CD14-positive monocyte (primary cell): ENCODE data around the gene RUFY2. TPM values are rescaled to one million over a fixed set of nuclear protein-coding genes. Genes with fewer than 3 reads are reported as not detected.
A peak's percentile ranks its signal among the peaks of the same experiment; 100 is the strongest.

Source experiments
- DNase-seq, 3 donors: peaks; one replicate each; pipeline ENCODE4 v3.0.0-alpha.2; 2011 to 2022
- H2AFZ ChIP-seq: 2 replicates; pipeline ENCODE4 v1.6.0; 2012; ENCODE audit warnings: mild to moderate bottlenecking, low read depth, low read length, inconsistent platforms; ENCODE audit not compliant: insufficient read depth, poor library complexity, severe bottlenecking
- H3K27ac ChIP-seq, 2 donors: 1 replicate in 1 of 2; 2 replicates in 1 of 2; pipeline ENCODE4 v1.5.1; 2012 to 2013; ENCODE audit warnings: low read length in 2 of 2, control low read depth in 1 of 2, inconsistent platforms in 1 of 2, low read depth in 1 of 2, mild to moderate bottlenecking in 1 of 2
- H3K27me3 ChIP-seq, 2 donors: one replicate each; pipeline versions ENCODE4 v1.6.0 to v1.6.1; 2011 to 2013; ENCODE audit warnings: low read length in 2 of 2; ENCODE audit not compliant: control insufficient read depth in 2 of 2, insufficient read depth in 2 of 2
- H3K36me3 ChIP-seq, 2 donors: replicated peaks in 1 of 2; 1 replicate in 1 of 2; 2 replicates in 1 of 2; pipeline versions ENCODE4 v1.5.1 to v1.6.1; 2012 to 2013; ENCODE audit warnings: low read length in 2 of 2, control low read depth in 1 of 2, inconsistent platforms in 1 of 2, mild to moderate bottlenecking in 1 of 2; ENCODE audit not compliant: insufficient read depth in 2 of 2, control insufficient read depth in 1 of 2
- H3K4me1 ChIP-seq, 2 donors: 1 replicate in 1 of 2; 2 replicates in 1 of 2; pipeline versions ENCODE4 v1.5.1 to v1.6.1; 2012 to 2013; ENCODE audit warnings: low read length in 2 of 2, control low read depth in 1 of 2, inconsistent platforms in 1 of 2, mild to moderate bottlenecking in 1 of 2, moderate library complexity in 1 of 2; ENCODE audit not compliant: insufficient read depth in 2 of 2, control insufficient read depth in 1 of 2
- H3K4me2 ChIP-seq: replicated peaks from 2 replicates; pipeline ENCODE3; 2012; ENCODE audit warnings: low read length, moderate library complexity, mild to moderate bottlenecking; ENCODE audit not compliant: poor library complexity, severe bottlenecking; ENCODE audit errors: extremely low read depth
- H3K4me3 ChIP-seq, 3 experiments: fragments of 200-600 bp in 1 of 3; sonication (generic) in 1 of 3; replicated peaks in 1 of 3; 1 replicate in 2 of 3; 2 replicates in 1 of 3; pipeline ENCODE4 v1.5.1; 2011 to 2013; ENCODE audit warnings: low read length in 3 of 3, mild to moderate bottlenecking in 3 of 3, control low read depth in 2 of 3, low read depth in 2 of 3, inconsistent platforms in 1 of 3, moderate library complexity in 1 of 3
- H3K79me2 ChIP-seq: 2 replicates; pipeline ENCODE4 v1.6.0; 2012; ENCODE audit warnings: mild to moderate bottlenecking, control low read depth, inconsistent platforms, low read length, moderate library complexity; ENCODE audit not compliant: insufficient read depth
- H3K9ac ChIP-seq: 2 replicates; pipeline ENCODE4 v1.6.0; 2017; ENCODE audit warnings: low read length, mild to moderate bottlenecking; ENCODE audit not compliant: insufficient read depth, poor library complexity, severe bottlenecking
- H3K9me3 ChIP-seq, 2 donors: replicated peaks in 1 of 2; 1 replicate in 1 of 2; 2 replicates in 1 of 2; pipeline versions ENCODE4 v1.5.1 to v1.6.1; 2012 to 2013; ENCODE audit warnings: low read length in 2 of 2, control low read depth in 1 of 2; ENCODE audit not compliant: control insufficient read depth in 1 of 2, insufficient read depth in 1 of 2
- H4K20me1 ChIP-seq: 2 replicates; pipeline ENCODE4 v1.6.0; 2012; ENCODE audit warnings: mild to moderate bottlenecking, low read length, control low read depth, moderate library complexity; ENCODE audit not compliant: insufficient read depth
- H3K27ac Mint-ChIP-seq, 7 donors: one replicate each; pipeline ENCODE4 v1.8.0; 2020; ENCODE audit warnings: mild to moderate bottlenecking in 7 of 7, mixed read lengths in 7 of 7, moderate library complexity in 6 of 7, inconsistent platforms in 2 of 7
- H3K27me3 Mint-ChIP-seq, 3 donors: one replicate each; pipeline ENCODE4 v1.8.0; 2021 to 2022; ENCODE audit warnings: low read depth in 3 of 3, mild to moderate bottlenecking in 3 of 3, mixed read lengths in 3 of 3, moderate library complexity in 3 of 3, inconsistent platforms in 1 of 3
- H3K36me3 Mint-ChIP-seq, 2 donors: one replicate each; pipeline ENCODE4 v1.8.0; 2020; ENCODE audit warnings: mixed read lengths in 2 of 2, inconsistent platforms in 1 of 2, mild to moderate bottlenecking in 1 of 2
- H3K4me1 Mint-ChIP-seq: one replicate; pipeline ENCODE4 v1.8.0; 2020; ENCODE audit warnings: mild to moderate bottlenecking, mixed read lengths
- H3K4me3 Mint-ChIP-seq, 2 donors: one replicate each; pipeline ENCODE4 v1.8.0; 2020; ENCODE audit warnings: mild to moderate bottlenecking in 2 of 2, mixed read lengths in 2 of 2, moderate library complexity in 1 of 2
- H3K9me3 Mint-ChIP-seq, 7 donors: one replicate each; pipeline ENCODE4 v1.8.0; 2020 to 2022; ENCODE audit warnings: mixed read lengths in 7 of 7, mild to moderate bottlenecking in 6 of 7, moderate library complexity in 6 of 7, inconsistent platforms in 2 of 7
- CTCF ChIP-seq: fragments of 200-600 bp; IDR thresholded peaks from one replicate; pipeline ENCODE4 v1.8.0; 2022; ENCODE audit warnings: antibody characterized with exemption, mild to moderate bottlenecking
- WGBS: methylation state at CpG from one replicate; pipeline ENCODE4 v1.1.5; 2013; ENCODE audit warnings: missing lambda C conversion rate; ENCODE audit not compliant: insufficient coverage; 5-methylcytosine and 5-hydroxymethylcytosine counted together
- intact Hi-C, 2 donors: fragments of 100-400 bp; cut with micrococcal nuclease; formaldehyde crosslinking; loops; one replicate each; pipeline versions ENCODE4 v1.15.0 to v1.15.1; 2023
- polyA plus RNA-seq, 3 donors: library from polyadenylated mRNA; depleted of rRNA in 1 of 3; unstranded in 2 of 3; stranded (reverse) in 1 of 3; fragments of 300-500 nt in 2 of 3; fragments of >200 nt in 1 of 3; fragmentation: Illumina TruSeq in 2 of 3; gene quantifications; 1 replicate in 2 of 3; 2 replicates in 1 of 3; pipeline ENCODE4 v1.2.3, GENCODE V29; 2012 to 2021

The RUFY2 gene
- polyA plus RNA-seq, 3 donors: 2.8 to 3.9 (median 3.3) TPM

- Histone ChIP-seq H3K9me3 (no peaks in the 10 kb centered on the region), H3K36me3 (peaks cover 15 to 42% of the 10 kb centered on the region in 2 donors), H3K4me1 (no peaks in the 10 kb centered on the region), H3K9ac (no peak overlapping the region), H3K4me2 (no peak overlapping the region), H3K27me3 (no peaks in the 10 kb centered on the region), H4K20me1 (no peaks in the 10 kb centered on the region), H3K4me3 (no peak overlapping the region), H3K27ac (no peak overlapping the region), H2AFZ (no peak overlapping the region), H3K79me2 (no peaks in the 10 kb centered on the region)
- TF ChIP-seq CTCF: no peak
- 90% methylated on average over 1 of the region's 2 CpGs for WGBS
- Mint-ChIP-seq H3K4me1 (no peaks in the 10 kb centered on the region), H3K27ac (no peak overlapping the region), H3K4me3 (no peak overlapping the region), H3K27me3 (no peaks in the 10 kb centered on the region), H3K9me3 (no peaks in the 10 kb centered on the region), H3K36me3 (peaks cover 36 to 39% of the 10 kb centered on the region in 2 donors)
- intact Hi-C loops: no loop called here
- DNase-seq: no peak
Measured at GRCh38 chr10:68353537-68353936, 53.5 kb downstream of the RUFY2 start.

GRCh38 chr10:68348265-68348741 lies 58.8 kb downstream of the RUFY2 start:
- H3K9me3 ChIP-seq: no peaks in the 10 kb centered on the region
- Mint-ChIP-seq H3K4me1 (no peaks in the 10 kb centered on the region), H3K27ac (peak overlapping the region in 3 of 7 donors; percentile 32 to 40 (median 32)), H3K9me3 (no peaks in the 10 kb centered on the region), H3K27me3 (no peaks in the 10 kb centered on the region), H3K36me3 (peaks cover 37 to 59% of the 10 kb centered on the region in 2 donors), H3K4me3 (no peak overlapping the region)
- H3K4me3 ChIP-seq: no peak overlapping the region
- H3K4me2 ChIP-seq: no peak overlapping the region
- H3K27ac ChIP-seq: no peak overlapping the region
- H3K27me3 ChIP-seq: no peaks in the 10 kb centered on the region
- intact Hi-C loops: loop anchor here in 1 of 2 donors (5.0 kb wide), 1 partner anchor 136 kb away; no protein-coding TSS in a partner anchor
- H3K9ac ChIP-seq: no peak overlapping the region
- H3K79me2 ChIP-seq: no peaks in the 10 kb centered on the region
- no peaks in the 10 kb centered on the region for H3K4me1 ChIP-seq
- peak; percentile 23 to 45 (median 42) for DNase-seq
- H3K36me3 ChIP-seq: peaks cover 31 to 55% of the 10 kb centered on the region in 2 donors
- TF ChIP-seq CTCF: peak; percentile 89
- peaks cover 29% of the 10 kb centered on the region for H4K20me1 ChIP-seq
- WGBS: 63% methylated on average over 2 of the region's 2 CpGs
- H2AFZ ChIP-seq: no peak overlapping the region
